ENCODE measurements around the gene SHB.

GRCh38 chr9:38062498-38063362, 6.3 kb downstream of the SHB start:
- no peak for TF ChIP-seq CTCF (IDR thresholded peaks at IDR 0.05)
- TF ChIP-seq POLR2AphosphoS5 (IDR thresholded peaks at IDR 0.05): no peak
- TF ChIP-seq EP300 (IDR thresholded peaks at IDR 0.05): no peak
- no peak for TF ChIP-seq POLR2A (IDR thresholded peaks at IDR 0.05)
